Activated CD8-positive, alpha-beta memory T cell treated with anti-CD3 and anti-CD28 coated beads for 36 hours (primary cell): Measurements from ENCODE around the gene UBAC2. TPM values are rescaled to one million over a fixed set of nuclear protein-coding genes. Genes with fewer than 3 reads are reported as not detected.

ENCODE experiments used
- CTCF ChIA-PET: fragments of 350-600 bp; sonication (Branson Sonifier 250); formaldehyde crosslinking; loops from one replicate; lab custom pipeline; 2021; ENCODE audit warnings: antibody characterized with exemption; lab: Charles Lee
- POLR2A ChIA-PET: fragments of 350-600 bp; sonication (Branson Sonifier 250); formaldehyde crosslinking; loops from one replicate; lab custom pipeline; 2021; ENCODE audit warnings: antibody characterized with exemption; lab: Charles Lee
- total RNA-seq, 2 experiments: library from RNA; stranded (reverse); gene quantifications; one replicate each; pipeline ENCODE4 v1.2.3, GENCODE V29; 2021

The UBAC2 gene
- total RNA-seq, 2 experiments from 2014 or later, result 61.6 to 62.4 TPM

DNA sequence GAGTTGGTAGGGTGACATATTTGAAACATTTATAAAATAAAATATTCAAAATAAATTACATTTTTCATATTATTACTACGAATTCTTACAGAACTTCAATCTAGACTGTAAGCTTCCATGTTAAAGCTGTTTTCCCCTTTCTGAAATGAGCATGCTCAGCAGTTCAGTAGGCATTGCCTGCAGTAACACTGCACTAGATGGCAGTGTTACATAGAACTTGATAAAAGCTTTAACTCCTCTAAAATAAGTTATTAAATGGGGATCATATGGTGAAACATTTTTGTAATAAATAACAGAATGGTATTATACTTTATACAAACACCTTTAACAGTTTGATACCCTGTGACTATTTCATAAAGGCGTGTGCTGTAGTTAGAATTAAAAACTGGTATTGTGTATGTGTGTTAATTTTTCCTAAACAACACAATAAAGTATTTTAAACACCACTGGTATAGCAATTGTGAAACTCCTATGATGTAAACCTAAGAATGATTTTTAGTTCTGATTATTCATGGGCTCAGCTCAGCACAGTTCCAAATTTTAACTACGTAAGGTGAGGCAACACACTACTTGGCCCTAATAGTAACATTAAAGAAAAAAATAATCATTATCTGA lies 69.1 kb downstream of the UBAC2 start:
- ChIA-PET CTCF (interaction anchor here (0.7 to 8.3 kb wide), 21 partner anchors 9 to 173 kb away, joined by 3 to 90 read pairs (median 4); no protein-coding TSS in a partner anchor), POLR2A (interaction anchor here (1.0 kb wide), 1 partner anchor 69 kb away, joined by 5 read pairs; the partner anchor contains the start of gene UBAC2)

DNA sequence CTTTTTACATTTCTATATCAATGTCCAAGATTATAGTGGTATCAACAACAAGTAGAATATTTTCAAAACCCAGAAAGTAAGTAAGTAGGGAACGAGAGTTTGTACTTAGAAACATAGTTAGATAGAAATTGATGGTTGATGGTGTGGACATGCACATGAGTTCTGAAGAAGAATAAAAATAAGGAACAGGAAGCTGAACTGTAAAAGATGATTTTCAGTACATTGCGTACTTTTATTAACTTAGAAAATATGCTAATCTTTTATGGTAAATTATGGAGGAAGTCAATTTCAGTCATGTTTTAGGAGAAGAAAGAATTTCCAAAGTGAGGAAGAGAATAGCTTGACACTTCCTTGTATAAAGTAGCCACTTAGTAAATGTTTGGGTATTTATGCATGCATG lies 69.9 kb downstream of the UBAC2 start:
- ChIA-PET CTCF (interaction anchor here (0.8 to 8.3 kb wide), 12 partner anchors 26 to 169 kb away, joined by 3 to 90 read pairs (median 6); no protein-coding TSS in a partner anchor), POLR2A (no interaction called here)

DNA sequence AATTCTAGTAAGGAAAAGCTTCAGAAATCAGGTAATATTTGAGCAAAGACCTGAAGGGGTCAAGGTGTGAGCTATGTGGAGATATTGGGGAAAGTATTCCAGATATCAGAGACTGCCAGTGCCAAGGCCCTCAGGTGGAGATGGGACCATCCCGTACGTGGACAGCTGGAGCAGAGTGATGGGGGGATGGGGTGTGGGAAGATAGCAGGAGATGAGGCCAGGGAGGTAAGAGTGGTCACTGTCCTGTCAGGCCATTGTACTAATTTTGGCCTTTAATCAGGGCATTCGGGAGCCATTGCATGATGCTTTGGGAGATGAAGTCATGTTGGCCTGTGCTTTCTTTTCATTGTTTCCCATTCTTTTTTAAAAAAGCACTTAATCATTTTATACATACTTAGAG lies 70.6 kb downstream of the UBAC2 start:
- CTCF ChIA-PET, result interaction anchor here (0.9 to 8.3 kb wide), 4 partner anchors 54 to 164 kb away, joined by 3 to 90 read pairs (median 16); no protein-coding TSS in a partner anchor
- POLR2A ChIA-PET, result no interaction called here

DNA sequence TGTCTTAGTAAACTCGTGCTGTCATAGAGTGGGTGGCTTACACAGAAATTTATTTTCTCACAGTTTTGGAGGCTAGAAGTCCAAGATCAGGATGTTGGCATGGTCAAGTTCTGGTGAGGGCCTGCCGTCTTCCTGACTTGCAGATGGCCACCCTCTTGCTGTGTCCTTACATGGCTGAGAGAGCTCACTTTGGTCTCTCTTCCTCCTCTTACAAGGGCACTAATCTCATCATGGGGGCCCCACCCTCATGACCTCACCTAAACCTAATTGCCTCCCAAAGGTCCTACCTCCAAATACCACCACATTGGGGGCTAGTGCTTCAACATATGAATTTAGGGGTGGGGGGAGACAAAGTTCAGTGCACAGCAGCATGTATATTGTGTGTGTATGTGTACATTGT lies 71.8 kb downstream of the UBAC2 start:
- ChIA-PET POLR2A (no interaction called here), CTCF (interaction anchor here (1.5 to 8.3 kb wide), 3 partner anchors 95 to 163 kb away, joined by 4 to 90 read pairs (median 5); no protein-coding TSS in a partner anchor)

DNA sequence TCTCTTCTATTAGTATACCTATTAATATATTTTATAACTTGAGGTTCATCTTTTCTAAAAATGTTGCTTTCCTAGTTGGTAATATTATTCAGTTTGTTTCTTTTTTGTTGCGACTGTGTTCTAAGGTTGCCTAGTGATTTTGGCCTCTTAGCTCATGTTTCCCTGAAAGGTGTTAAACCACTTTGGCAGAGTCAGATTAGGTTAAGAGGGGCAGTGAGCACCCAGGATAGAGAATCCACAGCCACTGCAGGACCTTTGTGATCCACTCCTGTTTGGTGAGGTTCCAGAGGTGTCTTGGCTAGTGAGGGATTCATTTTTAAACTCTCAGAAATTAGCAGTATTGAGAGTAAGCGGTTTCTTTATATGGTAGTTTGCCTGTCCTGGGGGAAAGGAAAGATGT lies 72.5 kb downstream of the UBAC2 start:
- ChIA-PET POLR2A (no interaction called here), CTCF (interaction anchor here (1.5 to 8.3 kb wide), 3 partner anchors 94 to 163 kb away, joined by 4 to 90 read pairs (median 5); no protein-coding TSS in a partner anchor)

DNA sequence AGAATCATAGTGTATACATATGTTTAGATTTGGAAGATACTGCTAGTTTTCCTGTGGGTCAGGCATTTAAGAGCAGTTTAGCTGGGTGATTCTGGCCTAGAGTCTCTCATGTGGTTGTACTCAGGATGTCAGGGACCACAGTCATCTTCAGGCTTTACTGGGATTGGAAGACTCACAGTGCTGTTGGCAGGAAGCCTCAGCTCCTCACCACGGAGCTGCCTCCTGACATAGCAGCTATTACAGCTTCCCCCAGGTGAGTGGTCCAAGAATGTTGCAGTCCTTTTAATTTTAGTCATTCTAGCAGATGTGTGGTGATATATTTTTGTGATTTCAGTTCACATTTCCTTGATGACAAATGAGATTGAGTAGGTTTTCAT lies 74.4 kb downstream of the UBAC2 start:
- POLR2A ChIA-PET, result interaction anchor here (0.6 to 0.8 kb wide), 2 partner anchors 29 to 225 kb away, joined by 4 to 6 read pairs; no protein-coding TSS in a partner anchor
- CTCF ChIA-PET, result interaction anchor here (0.6 to 2.4 kb wide), 8 partner anchors 10 to 161 kb away, joined by 3 to 14 read pairs (median 3); partner anchors contain the start of gene GPR18

DNA sequence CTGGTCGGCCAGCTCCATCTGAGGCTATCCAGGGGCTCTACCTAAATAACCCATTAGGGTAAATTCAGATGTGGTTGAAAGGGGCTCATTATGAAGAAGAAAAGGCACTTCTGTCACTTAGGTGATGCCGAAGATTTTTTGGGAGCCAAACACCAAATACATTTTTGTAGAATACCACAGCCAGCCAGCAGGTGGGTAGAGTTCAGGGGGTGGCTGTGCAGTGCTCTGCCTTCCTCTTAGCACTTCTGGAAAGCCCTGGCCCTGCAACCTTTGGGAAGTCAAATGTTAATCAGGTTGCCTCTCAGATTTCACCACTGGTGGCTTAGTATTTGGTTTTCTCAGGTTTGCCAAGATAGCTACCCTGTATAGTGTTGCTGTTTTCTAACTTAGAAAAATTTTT lies 76.1 kb downstream of the UBAC2 start:
- POLR2A ChIA-PET, result no interaction called here

DNA sequence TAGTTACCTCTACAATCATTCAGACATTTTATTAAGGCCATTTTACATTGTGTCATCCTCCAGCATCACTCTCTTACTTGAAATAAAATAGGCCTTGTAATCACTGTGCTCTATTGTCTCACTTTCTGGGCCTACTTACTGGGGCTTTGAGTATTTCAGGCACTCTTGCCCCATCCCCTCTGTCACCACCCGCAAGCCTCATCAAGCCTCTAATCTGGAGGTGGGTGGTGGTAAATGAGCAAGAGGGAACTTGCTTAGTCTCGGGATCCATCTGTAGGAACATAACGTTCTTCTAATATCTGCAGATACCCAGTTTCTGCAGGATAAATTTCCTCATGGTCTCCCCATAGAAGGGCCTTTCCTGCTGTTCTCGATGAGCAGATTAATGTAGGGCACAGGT lies 77.0 kb downstream of the UBAC2 start:
- CTCF ChIA-PET, result interaction anchor here (1.8 kb wide), 1 partner anchor 8 kb away, joined by 4 read pairs; no protein-coding TSS in a partner anchor
- POLR2A ChIA-PET, result no interaction called here

More for the DNA sequence above, 76.1 kb downstream of the UBAC2 start:
- CTCF ChIA-PET, result interaction anchor here (1.7 to 2.4 kb wide), 2 partner anchors 12 to 160 kb away, joined by 4 to 14 read pairs; no protein-coding TSS in a partner anchor

DNA sequence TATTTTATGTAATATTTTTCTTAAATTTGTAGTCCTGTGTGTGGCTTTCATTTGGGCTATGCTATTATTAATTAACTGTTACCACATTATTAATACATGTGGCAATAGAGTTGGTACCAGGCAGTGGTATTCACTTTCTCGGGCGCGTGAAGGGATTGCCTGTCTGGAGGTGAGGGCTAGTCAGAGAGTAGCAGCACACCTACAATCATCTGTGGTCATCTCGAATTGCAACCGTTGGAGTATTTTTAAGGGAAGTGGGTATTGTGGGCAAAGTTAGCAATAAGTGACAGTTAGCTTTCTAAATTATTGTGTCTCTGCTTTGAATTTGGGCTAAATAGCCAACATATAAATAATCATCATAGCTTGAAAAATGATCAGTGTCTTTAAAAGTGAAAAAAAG lies 77.5 kb downstream of the UBAC2 start:
- ChIA-PET POLR2A (no interaction called here), CTCF (interaction anchor here (1.7 to 1.8 kb wide), 2 partner anchors 9 to 139 kb away, joined by 4 read pairs; no protein-coding TSS in a partner anchor)

DNA sequence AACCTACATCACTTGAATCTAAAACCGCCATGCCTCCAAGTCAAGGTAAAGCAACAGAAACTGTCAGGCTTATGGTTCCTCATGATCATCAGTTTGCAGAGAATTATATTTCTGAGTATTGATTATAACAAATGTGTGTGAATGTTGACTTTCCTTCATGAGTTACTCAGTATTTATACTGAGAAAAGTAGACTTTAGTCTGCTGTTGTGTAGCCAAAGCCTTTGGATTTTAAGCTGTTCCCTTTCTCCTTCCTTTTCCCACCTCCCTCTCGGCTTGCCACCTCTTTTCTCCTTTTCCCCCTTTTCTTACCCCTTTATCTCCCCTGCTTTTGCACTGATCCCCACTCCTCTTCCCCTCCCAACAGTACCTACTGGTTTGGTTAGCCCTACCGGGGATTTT lies 78.2 kb downstream of the UBAC2 start:
- ChIA-PET CTCF (interaction anchor here (1.2 to 1.8 kb wide), 4 partner anchors 9 to 158 kb away, joined by 3 to 4 read pairs (median 4); no protein-coding TSS in a partner anchor), POLR2A (no interaction called here)

DNA sequence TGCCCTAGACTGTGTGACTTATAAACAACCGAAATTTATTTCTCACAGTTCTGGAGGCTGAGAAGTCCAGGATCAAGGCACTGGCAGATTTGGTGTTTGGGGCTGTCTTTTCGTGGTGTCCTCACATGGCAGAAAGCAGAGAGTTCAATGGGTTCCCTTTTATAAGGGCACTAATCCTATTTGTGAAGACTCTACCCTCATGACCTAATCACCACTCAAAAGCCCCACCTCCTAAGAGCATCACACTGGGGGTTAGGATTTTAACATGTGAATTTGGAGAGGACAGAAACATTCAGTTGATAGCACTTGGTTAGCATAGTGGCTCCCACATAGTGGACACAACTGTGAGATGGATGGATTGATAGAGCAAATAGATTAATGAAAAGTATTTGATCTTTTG lies 79.0 kb downstream of the UBAC2 start:
- POLR2A ChIA-PET, result no interaction called here
- CTCF ChIA-PET, result interaction anchor here (1.0 to 1.7 kb wide), 4 partner anchors 10 to 157 kb away, joined by 3 to 4 read pairs (median 4); no protein-coding TSS in a partner anchor

DNA sequence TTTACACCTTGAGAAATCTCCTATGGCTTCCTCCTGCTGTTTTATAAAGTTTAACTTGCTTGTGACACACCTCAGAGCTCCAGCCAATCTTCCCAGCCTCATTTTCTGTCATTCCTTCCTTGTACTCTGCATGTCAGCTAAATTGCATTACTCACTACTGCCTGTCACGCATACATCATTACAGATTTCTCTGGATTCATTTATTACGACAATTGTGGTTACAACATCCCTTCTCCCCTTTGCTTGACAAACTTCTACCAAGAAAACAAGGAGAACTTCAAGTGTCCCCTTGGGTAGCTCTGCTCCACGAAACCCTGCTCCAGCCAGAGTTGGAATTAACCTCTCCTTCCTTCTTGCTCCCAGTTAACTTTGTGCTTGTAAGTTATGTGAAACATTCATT lies 79.5 kb downstream of the UBAC2 start:
- ChIA-PET POLR2A (interaction anchor here (0.7 kb wide), 1 partner anchor 51 kb away, joined by 4 read pairs; no protein-coding TSS in a partner anchor), CTCF (interaction anchor here (1.0 to 1.4 kb wide), 3 partner anchors 11 to 157 kb away, joined by 3 to 4 read pairs (median 3); no protein-coding TSS in a partner anchor)

DNA sequence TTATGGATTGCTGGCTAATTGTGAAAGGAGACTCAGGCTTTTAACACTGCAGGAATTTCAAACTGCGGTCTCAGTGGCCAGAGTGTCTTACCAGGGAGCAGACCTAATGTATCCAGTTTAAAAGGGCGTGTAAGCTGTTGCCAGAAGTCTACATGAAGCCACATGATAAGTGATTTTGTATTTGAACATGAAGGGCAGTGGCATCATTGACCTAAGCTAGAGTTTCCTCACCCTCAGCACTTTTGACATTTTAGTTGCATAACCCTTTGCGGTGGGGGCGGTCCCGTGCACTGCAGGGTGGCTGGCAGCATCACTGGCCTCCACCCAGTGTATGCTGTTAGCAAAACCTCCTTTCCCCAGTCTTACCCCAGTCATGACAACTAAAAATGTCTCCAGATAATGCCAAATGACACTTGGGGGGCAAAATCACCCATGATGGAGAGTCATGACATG lies 81.2 kb downstream of the UBAC2 start:
- CTCF ChIA-PET, result no interaction called here
- POLR2A ChIA-PET, result no interaction called here

DNA sequence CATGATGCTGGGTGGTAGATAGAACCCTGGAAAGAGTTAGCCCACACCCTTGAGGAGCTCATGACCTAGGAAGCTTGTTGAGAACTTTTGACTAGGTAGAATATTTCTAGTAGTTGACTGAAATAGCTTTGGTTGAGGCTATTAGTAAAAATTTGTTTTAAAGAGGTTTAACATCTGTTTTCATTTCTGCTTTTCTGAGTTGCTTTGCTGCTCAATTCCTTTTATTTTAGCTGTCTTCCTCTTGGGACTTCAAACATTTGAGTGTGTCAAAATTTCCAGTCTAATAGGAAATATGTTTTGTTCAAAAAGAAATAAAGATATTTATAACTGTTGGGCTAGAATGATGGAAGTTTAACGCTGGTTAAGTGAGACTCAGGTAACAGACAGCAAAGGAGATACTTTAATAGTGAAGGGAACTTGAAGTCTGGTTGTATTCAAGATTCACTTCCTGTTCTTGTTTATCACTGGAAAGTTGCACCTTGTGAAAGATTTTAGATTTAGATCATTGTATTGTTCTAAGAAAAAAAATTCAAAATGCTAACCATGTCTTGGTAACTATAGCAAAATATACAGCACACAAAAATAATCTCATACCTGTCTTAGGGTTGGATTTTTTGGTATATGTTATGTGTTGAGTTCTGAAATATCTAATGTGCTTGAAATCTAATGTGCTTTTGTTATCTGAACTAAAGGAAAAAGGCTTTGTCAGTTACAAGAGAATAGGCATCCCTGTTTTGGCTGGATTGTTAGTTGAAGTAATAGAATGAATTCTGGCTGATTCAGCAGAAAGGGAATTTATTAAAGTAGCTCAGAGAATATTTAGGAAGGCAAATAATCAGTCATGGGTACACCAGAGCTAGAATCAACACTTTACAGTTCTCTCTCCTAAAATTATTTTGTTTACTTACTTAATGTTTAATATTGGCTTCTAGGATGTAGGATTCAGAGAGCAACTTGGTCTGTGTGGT lies 81.9 kb downstream of the UBAC2 start:
- POLR2A ChIA-PET, result no interaction called here

DNA sequence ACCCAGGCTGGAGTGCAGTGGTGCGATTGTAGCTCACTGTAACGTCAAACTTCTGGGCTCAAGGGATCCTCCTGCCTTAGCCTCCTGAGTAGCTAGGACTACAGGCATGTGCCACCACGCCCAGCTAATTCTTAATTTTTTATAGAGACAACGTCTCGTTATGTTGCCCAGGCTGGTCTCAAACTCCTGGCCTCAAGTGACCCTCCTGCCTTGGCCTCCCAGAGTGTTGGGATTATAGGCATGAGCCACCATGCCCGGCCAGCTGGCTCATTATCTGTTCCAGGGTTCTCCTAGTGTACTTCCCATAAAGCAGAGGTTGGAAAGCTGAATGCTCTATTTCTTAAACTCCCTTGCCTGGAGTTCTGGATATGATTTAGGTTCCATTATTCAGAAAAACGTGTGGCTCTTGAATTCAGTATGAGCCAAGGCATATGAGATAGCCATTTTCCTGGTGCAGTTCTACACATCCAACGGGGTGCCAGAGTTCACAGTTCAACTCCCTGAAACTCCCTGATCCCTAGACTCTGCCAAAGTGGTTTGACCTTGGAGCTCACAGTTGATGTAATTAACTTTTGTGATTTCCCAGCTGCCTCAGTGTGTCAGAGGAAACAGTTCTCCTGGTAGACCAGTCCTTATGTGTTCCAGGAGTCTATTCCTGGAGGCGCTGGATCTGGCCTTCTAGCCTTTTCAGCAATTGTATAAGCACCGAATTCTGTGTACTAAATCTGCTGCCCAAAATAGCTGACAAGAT lies 85.0 kb downstream of the UBAC2 start:
- ChIA-PET POLR2A (no interaction called here), CTCF (interaction anchor here (0.8 to 3.1 kb wide), 3 partner anchors 10 to 359 kb away, joined by 3 to 6 read pairs (median 4); no protein-coding TSS in a partner anchor)

More for the DNA sequence above, 81.9 kb downstream of the UBAC2 start:
- CTCF ChIA-PET, result interaction anchor here (0.6 to 1.0 kb wide), 2 partner anchors 8 to 32 kb away, joined by 3 to 4 read pairs; no protein-coding TSS in a partner anchor

DNA sequence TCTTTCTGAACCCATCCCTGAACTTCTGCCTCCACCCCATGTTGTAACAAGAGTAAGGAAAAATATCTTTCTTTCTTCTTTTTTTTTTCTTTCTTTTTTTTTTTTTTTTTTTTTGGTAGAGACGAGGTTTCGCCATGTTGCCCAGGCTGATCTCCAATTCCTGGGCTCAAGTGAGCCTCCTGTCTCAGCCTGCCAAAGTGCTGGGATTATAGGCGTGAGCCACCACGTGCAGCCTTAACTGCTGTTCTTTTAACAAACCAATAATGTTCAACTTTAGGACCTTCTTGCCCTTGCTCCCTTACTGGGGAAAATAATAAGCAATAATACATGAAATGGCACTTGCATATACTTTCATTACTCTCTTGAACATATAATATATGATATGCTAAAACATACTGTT lies 86.9 kb downstream of the UBAC2 start:
- POLR2A ChIA-PET, result interaction anchor here (0.7 kb wide), 1 partner anchor 302 kb away, joined by 4 read pairs; no protein-coding TSS in a partner anchor
- CTCF ChIA-PET, result interaction anchor here (1.0 kb wide), 1 partner anchor 100 kb away, joined by 3 read pairs; no protein-coding TSS in a partner anchor

DNA sequence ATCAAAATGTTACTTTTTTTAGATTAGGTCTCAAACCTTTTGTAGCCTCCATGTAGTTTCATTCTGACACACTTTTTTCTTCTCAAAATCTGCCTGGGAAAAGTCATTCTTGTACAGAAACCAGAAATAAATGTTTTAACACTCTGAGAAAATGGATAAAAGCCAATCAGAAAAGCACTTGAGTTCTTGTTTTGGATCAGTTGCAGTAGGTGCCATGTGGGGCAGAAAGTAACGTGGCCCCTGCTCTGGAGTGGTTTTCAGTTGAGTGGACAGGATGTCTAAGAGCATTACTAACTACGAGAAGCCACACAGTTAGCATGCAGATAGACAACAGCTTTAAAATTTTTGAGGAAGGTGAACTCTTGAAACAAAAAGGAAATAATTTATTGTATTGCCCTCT lies 87.4 kb downstream of the UBAC2 start:
- ChIA-PET CTCF (interaction anchor here (0.9 to 2.2 kb wide), 5 partner anchors 16 to 149 kb away, joined by 3 to 9 read pairs (median 3); partner anchors contain the start of gene GPR18), POLR2A (interaction anchor here (0.9 kb wide), 1 partner anchor 93 kb away, joined by 4 read pairs; no protein-coding TSS in a partner anchor)
